Measurements from ENCODE around the gene NUAK1. TPM values are rescaled to one million over a fixed set of nuclear protein-coding genes. Genes with fewer than 3 reads are reported as not detected.
A peak's percentile ranks its signal among the peaks of the same experiment; 100 is the strongest.

NUAK1 gene
- total RNA-seq, 1 experiment from 2014 or later, result 2.6 TPM

- no peak for DNase-seq (ENCODE audit: unreplicated experiment)
- H3K4me1 Mint-ChIP-seq (ENCODE audit: insufficient read depth, unreplicated experiment), result peaks cover 13% of the 10 kb centered on the region
- no peaks in the 10 kb centered on the region for H3K9me3 Mint-ChIP-seq (ENCODE audit: unreplicated experiment)
- POLR2A ChIA-PET, result no interaction called here
- H3K27me3 Mint-ChIP-seq (ENCODE audit: insufficient read depth, unreplicated experiment), result no peaks in the 10 kb centered on the region
- intact Hi-C loops (cut with micrococcal nuclease), result no loop called here
- no peak for TF ChIP-seq CTCF (IDR thresholded peaks at IDR 0.05; ENCODE audit: unreplicated experiment)
- CTCF ChIA-PET, result no interaction called here
- H3K27ac Mint-ChIP-seq (ENCODE audit: low read depth, unreplicated experiment), result no peak overlapping the region
- H3K4me3 Mint-ChIP-seq (ENCODE audit: unreplicated experiment), result no peak overlapping the region
- BruUV-seq (replicated peaks), result no TSS peak
- peaks cover 12% of the 10 kb centered on the region for H3K36me3 Mint-ChIP-seq (ENCODE audit: insufficient read depth, unreplicated experiment)
Measured at GRCh38 chr12:106086696-106087095, 52.1 kb downstream of the NUAK1 start.

- Mint-ChIP-seq H3K9me3 (ENCODE audit: unreplicated experiment) (no peaks in the 10 kb centered on the region), H3K4me1 (ENCODE audit: insufficient read depth, unreplicated experiment) (no peaks in the 10 kb centered on the region), H3K4me3 (ENCODE audit: unreplicated experiment) (no peak overlapping the region), H3K36me3 (ENCODE audit: insufficient read depth, unreplicated experiment) (peaks cover 22% of the 10 kb centered on the region), H3K27me3 (ENCODE audit: insufficient read depth, unreplicated experiment) (no peaks in the 10 kb centered on the region), H3K27ac (ENCODE audit: low read depth, unreplicated experiment) (no peak overlapping the region)
- POLR2A ChIA-PET, result no interaction called here
- intact Hi-C loops (cut with micrococcal nuclease), result no loop called here
- DNase-seq (ENCODE audit: unreplicated experiment), result no peak
- no peak for TF ChIP-seq CTCF (IDR thresholded peaks at IDR 0.05; ENCODE audit: unreplicated experiment)
- no TSS peak for BruUV-seq (replicated peaks)
- CTCF ChIA-PET, result no interaction called here
Measured at GRCh38 chr12:106085213-106085612, 53.5 kb downstream of the NUAK1 start.

- CTCF ChIA-PET, result no interaction called here
- peaks cover 22% of the 10 kb centered on the region for H3K36me3 Mint-ChIP-seq (ENCODE audit: insufficient read depth, unreplicated experiment)
- no peaks in the 10 kb centered on the region for H3K27me3 Mint-ChIP-seq (ENCODE audit: insufficient read depth, unreplicated experiment)
- no peak for DNase-seq (ENCODE audit: unreplicated experiment)
- BruUV-seq (replicated peaks), result no TSS peak
- H3K4me3 Mint-ChIP-seq (ENCODE audit: unreplicated experiment), result no peak overlapping the region
- no peaks in the 10 kb centered on the region for H3K4me1 Mint-ChIP-seq (ENCODE audit: insufficient read depth, unreplicated experiment)
- TF ChIP-seq CTCF (IDR thresholded peaks at IDR 0.05; ENCODE audit: unreplicated experiment), result no peak
- peak overlapping the region; percentile 27 for H3K27ac Mint-ChIP-seq (ENCODE audit: low read depth, unreplicated experiment)
- no peaks in the 10 kb centered on the region for H3K9me3 Mint-ChIP-seq (ENCODE audit: unreplicated experiment)
- POLR2A ChIA-PET, result no interaction called here
- intact Hi-C loops (cut with micrococcal nuclease), result no loop called here
Measured at GRCh38 chr12:106084759-106085158, 54.0 kb downstream of the NUAK1 start.

- H3K4me3 Mint-ChIP-seq (ENCODE audit: unreplicated experiment), result no peak overlapping the region
- ChIA-PET CTCF (no interaction called here), POLR2A (interaction anchor here (0.7 kb wide), 1 partner anchor 74 kb away, joined by 3 read pairs; no protein-coding TSS in a partner anchor)
- no peaks in the 10 kb centered on the region for H3K9me3 Mint-ChIP-seq (ENCODE audit: unreplicated experiment)
- H3K36me3 Mint-ChIP-seq (ENCODE audit: insufficient read depth, unreplicated experiment), result peaks cover 22% of the 10 kb centered on the region
- TF ChIP-seq CTCF (IDR thresholded peaks at IDR 0.05; ENCODE audit: unreplicated experiment), result no peak
- H3K27ac Mint-ChIP-seq (ENCODE audit: low read depth, unreplicated experiment), result peak overlapping the region; percentile 27
- intact Hi-C loops (cut with micrococcal nuclease), result no loop called here
- peaks cover 4% of the 10 kb centered on the region for H3K4me1 Mint-ChIP-seq (ENCODE audit: insufficient read depth, unreplicated experiment)
- BruUV-seq (replicated peaks), result no TSS peak
- DNase-seq (ENCODE audit: unreplicated experiment), result peak; percentile 38
- H3K27me3 Mint-ChIP-seq (ENCODE audit: insufficient read depth, unreplicated experiment), result no peaks in the 10 kb centered on the region
Measured at GRCh38 chr12:106084014-106084671, 54.6 kb downstream of the NUAK1 start.
